H1 (cell line): ENCODE measurements around the gene TNIK. TPM values are rescaled to one million over a fixed set of nuclear protein-coding genes. Genes with fewer than 3 reads are reported as not detected.

Source experiments
- CTCF ChIA-PET: fragments of 300-600 bp; sonication (Branson Sonifier 250); formaldehyde crosslinking; loops from one replicate; lab custom pipeline; 2021; ENCODE audit not compliant: partially characterized antibody; lab: Charles Lee
- POLR2A ChIA-PET: fragments of 300-600 bp; sonication (Branson Sonifier 250); formaldehyde crosslinking; loops from one replicate; lab custom pipeline; 2021; ENCODE audit warnings: inconsistent platforms; ENCODE audit not compliant: partially characterized antibody; lab: Charles Lee
- DNase-seq, 2 experiments: peaks; one replicate each; pipeline versions ENCODE4 v3.0.0 to v3.0.0-alpha.2; 2010 to 2022; ENCODE audit warnings: low spot score in 2 of 2, low read depth in 1 of 2, mixed read lengths in 1 of 2
- FAIRE-seq: peaks from 2 replicates; lab custom pipeline; 2011; peaks lifted over from hg19 to GRCh38; lab: Jason Lieb, UNC
- H2AFZ ChIP-seq: 2 replicates; pipeline ENCODE4 v1.8.1; 2012; ENCODE audit warnings: low read length, inconsistent platforms
- H2AK5ac ChIP-seq: 2 replicates; pipeline ENCODE4 v1.6.1; 2013; ENCODE audit warnings: low read depth, low read length
- H2BK120ac ChIP-seq: replicated peaks from 2 replicates; pipeline ENCODE3; 2013; ENCODE audit warnings: low read depth, low read length, inconsistent platforms
- H2BK12ac ChIP-seq: 2 replicates; pipeline ENCODE4 v1.6.1; 2013; ENCODE audit warnings: low read depth, low read length
- H2BK15ac ChIP-seq: 2 replicates; pipeline ENCODE4 v1.6.1; 2013; ENCODE audit warnings: low read length
- H2BK20ac ChIP-seq: 2 replicates; pipeline ENCODE4 v1.6.1; 2013; ENCODE audit warnings: low read length
- H2BK5ac ChIP-seq: 2 replicates; pipeline ENCODE4 v1.6.1; 2013; ENCODE audit warnings: low read depth, low read length
- H3K14ac ChIP-seq: 2 replicates; pipeline ENCODE4 v1.6.1; 2013; ENCODE audit warnings: inconsistent platforms; ENCODE audit not compliant: insufficient read length
- H3K18ac ChIP-seq: 2 replicates; pipeline ENCODE4 v1.6.1; 2013; ENCODE audit warnings: low read length; ENCODE audit errors: extremely low read depth
- H3K23ac ChIP-seq: 2 replicates; pipeline ENCODE4 v1.6.1; 2013; ENCODE audit warnings: inconsistent platforms; ENCODE audit not compliant: insufficient read length
- H3K23me2 ChIP-seq: 2 replicates; pipeline ENCODE4 v1.6.1; 2013; ENCODE audit warnings: low read depth, low read length
- H3K27ac ChIP-seq: 2 replicates; pipeline ENCODE4 v1.6.1; 2011; ENCODE audit warnings: low read depth, low read length, inconsistent platforms
- H3K27me3 ChIP-seq, 4 experiments: replicated peaks in 1 of 4; 1 replicate in 1 of 4; 2 replicates in 3 of 4; pipeline versions ENCODE4 v1.6.1 to v1.8.1; 2011 to 2013; ENCODE audit warnings: low read length in 3 of 4, mild to moderate bottlenecking in 3 of 4, inconsistent platforms in 2 of 4, mixed read lengths in 2 of 4, moderate library complexity in 1 of 4; ENCODE audit not compliant: control insufficient read depth in 3 of 4, insufficient read depth in 3 of 4; ENCODE audit errors: extremely low read depth in 1 of 4
- H3K36me3 ChIP-seq, 4 experiments: 2 replicates each; pipeline versions ENCODE4 v1.6.1 to v1.8.1; 2011 to 2013; ENCODE audit warnings: mild to moderate bottlenecking in 4 of 4, low read length in 3 of 4, moderate library complexity in 2 of 4, control low read depth in 1 of 4, inconsistent platforms in 1 of 4; ENCODE audit not compliant: insufficient read depth in 4 of 4, control insufficient read depth in 2 of 4
- H3K4ac ChIP-seq: replicated peaks from 2 replicates; pipeline ENCODE3; 2013; ENCODE audit warnings: low read length, low read depth, mixed read lengths, inconsistent platforms; ENCODE audit not compliant: insufficient read length
- H3K4me1 ChIP-seq, 4 experiments: replicated peaks in 1 of 4; 1 replicate in 1 of 4; 2 replicates in 3 of 4; pipeline versions ENCODE4 v1.6.1 to v1.8.1; 2011 to 2013; ENCODE audit warnings: low read length in 3 of 4, inconsistent platforms in 2 of 4, mixed read lengths in 1 of 4; ENCODE audit not compliant: insufficient read depth in 4 of 4, control insufficient read depth in 3 of 4
- H3K4me2 ChIP-seq, 2 experiments: 2 replicates each; pipeline versions ENCODE4 v1.6.1 to v1.8.1; 2011 to 2013; ENCODE audit warnings: low read depth in 2 of 2, low read length in 2 of 2, control low read depth in 1 of 2, inconsistent platforms in 1 of 2, mild to moderate bottlenecking in 1 of 2; ENCODE audit not compliant: insufficient read depth in 1 of 2
- H3K4me3 ChIP-seq, 4 experiments: fragments of 200-600, 300-600 bp in 1 of 4; sonication (generic), shearing (Covaris generic), sonication (Bioruptor Twin) in 1 of 4; 2 replicates each; pipeline versions ENCODE4 v1.5.1 to v1.8.1; 2011 to 2016; ENCODE audit warnings: low read length in 4 of 4, low read depth in 3 of 4, control low read depth in 2 of 4, inconsistent platforms in 2 of 4, mild to moderate bottlenecking in 2 of 4, mixed read lengths in 1 of 4, moderate library complexity in 1 of 4; ENCODE audit not compliant: insufficient read depth in 2 of 4; ENCODE audit errors: extremely low read depth in 1 of 4
- H3K56ac ChIP-seq: replicated peaks from 2 replicates; pipeline ENCODE3; 2013; ENCODE audit warnings: low read depth, mild to moderate bottlenecking, mixed read lengths, low read length, inconsistent platforms; ENCODE audit not compliant: insufficient read length
- H3K79me1 ChIP-seq: 2 replicates; pipeline ENCODE4 v1.6.1; 2013; ENCODE audit warnings: low read depth, low read length, control low read depth
- H3K79me2 ChIP-seq, 2 experiments: 2 replicates each; pipeline versions ENCODE4 v1.6.1 to v1.8.1; 2012 to 2013; ENCODE audit warnings: low read length in 2 of 2, mild to moderate bottlenecking in 2 of 2, inconsistent platforms in 1 of 2; ENCODE audit not compliant: insufficient read depth in 2 of 2, control insufficient read depth in 1 of 2
- H3K9ac ChIP-seq, 4 experiments: replicated peaks in 1 of 4; 1 replicate in 1 of 4; 2 replicates in 3 of 4; pipeline versions ENCODE4 v1.6.1 to v1.8.1; 2011 to 2013; ENCODE audit warnings: low read depth in 3 of 4, low read length in 3 of 4, control low read depth in 2 of 4, mild to moderate bottlenecking in 2 of 4, moderate library complexity in 2 of 4, inconsistent platforms in 1 of 4; ENCODE audit errors: extremely low read depth in 1 of 4
- H3K9me3 ChIP-seq, 2 experiments: 2 replicates each; pipeline versions ENCODE4 v1.6.1 to v1.8.1; 2012 to 2013; ENCODE audit warnings: mild to moderate bottlenecking in 2 of 2, moderate library complexity in 2 of 2, control low read depth in 1 of 2, inconsistent platforms in 1 of 2, low read depth in 1 of 2, low read length in 1 of 2, mixed read lengths in 1 of 2; ENCODE audit not compliant: insufficient read depth in 2 of 2
- H4K20me1 ChIP-seq, 2 experiments: replicated peaks in 1 of 2; 2 replicates each; pipeline versions ENCODE3 to v1.8.1; 2011 to 2013; ENCODE audit warnings: inconsistent platforms in 2 of 2, low read length in 2 of 2, mild to moderate bottlenecking in 1 of 2; ENCODE audit not compliant: insufficient read depth in 2 of 2, control insufficient read depth in 1 of 2
- H4K5ac ChIP-seq: 2 replicates; pipeline ENCODE4 v1.6.1; 2013; ENCODE audit warnings: low read length, low read depth, mixed read lengths, inconsistent platforms; ENCODE audit not compliant: insufficient read length
- H4K8ac ChIP-seq: 2 replicates; pipeline ENCODE4 v1.8.0; 2013; ENCODE audit warnings: mild to moderate bottlenecking, moderate library complexity, low read length, inconsistent platforms; ENCODE audit not compliant: insufficient read depth; ENCODE audit errors: extremely low read depth
- H4K91ac ChIP-seq: replicated peaks from 2 replicates; pipeline ENCODE3; 2013; ENCODE audit warnings: low read length, mixed read lengths, inconsistent platforms; ENCODE audit not compliant: insufficient read length
- POLR2AphosphoS5 ChIP-seq: IDR thresholded peaks from 2 replicates; pipeline ENCODE4 v1.6.1; 2011; ENCODE audit warnings: low read depth, low read length
- polyA plus RNA-seq, 7 experiments: library from polyadenylated mRNA; depleted of rRNA in 3 of 7; stranded (reverse) in 5 of 7; unstranded in 2 of 7; fragments of >200 nt in 5 of 7; fragments of 200-250 nt in 2 of 7; gene quantifications; 1 replicate in 5 of 7; 2 replicates in 1 of 7; 4 replicates in 1 of 7; pipeline versions ENCODE4 v1.2.1 to v1.2.3, GENCODE V29; 2011 to 2013; ENCODE audit warnings: missing spikeins in 2 of 7, mixed read lengths in 2 of 7
- total RNA-seq: library from RNA; stranded (reverse); fragmentation: NEBNext Ultra II Directional; extraction: Animal tissue kit (Norgen Biotek cat#: 25700); gene quantifications from 2 replicates; pipeline ENCODE4 v1.2.1, GENCODE V29; 2021

TNIK gene
- total and polyA plus RNA-seq, 2 of the 8 experiments (the other 6 are each of a cell fraction or from before 2014, with no cell fraction given), result 7.4 to 42.0 TPM

- H3K23me2 ChIP-seq, result no peaks in the 10 kb centered on the region; the same call in 1 of the 2 replicates
- no peak overlapping the region for H3K27ac ChIP-seq
- H3K14ac ChIP-seq, result no peak overlapping the region
- POLR2A ChIA-PET, result no interaction called here
- no peak overlapping the region for H2BK15ac ChIP-seq
- H2BK120ac ChIP-seq, result no peak overlapping the region
- no peaks in the 10 kb centered on the region for H4K20me1 ChIP-seq
- no peak overlapping the region for H3K4me3 ChIP-seq
- no peak overlapping the region for H4K91ac ChIP-seq
- no peak overlapping the region for H3K56ac ChIP-seq
- no peak overlapping the region for H2BK5ac ChIP-seq
- H4K8ac ChIP-seq, result no peak overlapping the region
- no peaks in the 10 kb centered on the region for H3K9me3 ChIP-seq
- H3K27me3 ChIP-seq, result no peaks in the 10 kb centered on the region
- no peak overlapping the region for H3K18ac ChIP-seq
- H2AFZ ChIP-seq, result no peak overlapping the region
- H2AK5ac ChIP-seq, result no peak overlapping the region
- no peak for DNase-seq
- no peak for TF ChIP-seq POLR2AphosphoS5
- H2BK20ac ChIP-seq, result no peak overlapping the region
- H3K23ac ChIP-seq, result no peak overlapping the region
- no peaks in the 10 kb centered on the region; the same call in 1 of the 2 replicates for H3K79me1 ChIP-seq
- no peak overlapping the region for H2BK12ac ChIP-seq
- CTCF ChIA-PET, result interaction anchor here (1.1 kb wide), 1 partner anchor 199 kb away, joined by 4 read pairs; no protein-coding TSS in a partner anchor
- no peak overlapping the region for H3K4ac ChIP-seq
- no peak for FAIRE-seq
- H3K36me3 ChIP-seq, result no peaks in the 10 kb centered on the region
- no peak overlapping the region for H3K4me2 ChIP-seq
- no peak overlapping the region for H4K5ac ChIP-seq
- peaks cover 0 to 13% of the 10 kb centered on the region in 2 experiments; a peak in 2 of 4 replicates for H3K79me2 ChIP-seq
- H3K9ac ChIP-seq, result no peak overlapping the region
- no peaks in the 10 kb centered on the region for H3K4me1 ChIP-seq
Measured at GRCh38 chr3:171254315-171254714, 205.9 kb downstream of the TNIK start.
